ENCODE measurements around the gene GORASP1. TPM values are rescaled to one million over a fixed set of nuclear protein-coding genes. Genes with fewer than 3 reads are reported as not detected.

Gene GORASP1
- total and polyA plus RNA-seq, 2 of the 13 experiments (the other 11 are each of a cell fraction or from before 2014, with no cell fraction given): 36.4 to 39.8 TPM

DNA sequence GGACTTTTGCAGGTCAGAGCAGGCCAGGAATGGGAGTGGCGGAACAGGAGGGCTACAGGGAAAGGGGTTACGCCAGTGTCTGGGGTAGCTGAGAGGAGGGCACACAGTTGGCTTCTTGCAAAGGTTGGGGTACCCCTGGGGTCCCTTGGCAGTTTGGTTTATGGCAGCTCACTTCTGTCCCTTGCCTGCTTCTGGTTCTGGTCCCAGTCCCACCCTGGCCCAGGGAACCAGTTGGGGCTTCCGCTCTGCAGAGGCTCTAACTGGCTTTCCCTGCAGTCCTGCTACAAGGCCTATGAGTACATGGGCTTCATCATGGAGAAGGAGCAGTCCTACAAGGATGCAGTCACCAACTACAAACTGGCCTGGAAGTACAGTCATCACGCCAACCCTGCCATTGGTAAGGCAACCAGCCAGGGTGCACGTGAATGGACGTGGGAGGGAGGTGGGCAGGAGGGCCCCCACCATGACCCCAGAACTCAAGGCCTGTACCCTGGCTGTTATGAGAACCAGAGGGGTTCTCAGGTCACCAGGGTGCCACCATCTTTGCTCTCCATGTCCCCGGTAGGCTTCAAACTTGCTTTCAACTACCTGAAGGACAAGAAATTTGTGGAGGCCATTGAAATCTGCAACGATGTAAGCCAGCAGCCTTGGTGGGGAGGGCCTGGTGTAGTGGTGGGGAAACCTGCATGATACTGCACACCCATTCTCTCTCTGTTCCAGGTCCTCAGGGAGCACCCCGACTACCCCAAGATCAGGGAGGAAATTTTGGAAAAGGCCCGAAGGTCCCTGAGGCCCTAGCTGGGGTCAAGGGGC lies 30.8 kb upstream of the GORASP1 start:
- H3K4me3 ChIP-seq (replicated peaks in 1 of 3; ENCODE audit: insufficient read depth in 1 of 3, low read depth in 2 of 3, low read length in 3 of 3): no peak overlapping the region
- no peak overlapping the region for H3K4me2 ChIP-seq (ENCODE audit: low read depth, low read length)
- BruUV-seq (replicated peaks): no TSS peak
- in situ Hi-C loops (cut with HindIII; ENCODE audit: extremely low pct_ligation_motif_present, low pct_unique_long_range_greater_than_20kb) (no loop called here), intact Hi-C loops (cut with micrococcal nuclease; ENCODE audit: unreplicated experiment) (no loop called here)
- H3K9ac ChIP-seq (ENCODE audit: insufficient read depth, low read depth, low read length): no peak overlapping the region
- peak; percentile 3; the same call in 2 of the 3 replicates for ATAC-seq
- 80% methylated on average over 7 of the region's 10 CpGs for WGBS (ENCODE audit: low lambda C conversion rate)
- FAIRE-seq: no peak
- CTCF ChIA-PET (ENCODE audit: low intra/inter-chr PET ratio, low total read pairs): no interaction called here
- no peaks in the 10 kb centered on the region for H3K9me3 ChIP-seq (ENCODE audit: low read length)
- H4K20me1 ChIP-seq (ENCODE audit: insufficient read depth, low read length): peaks cover 3% of the 10 kb centered on the region; the same call in 1 of the 2 replicates
- no peaks in the 10 kb centered on the region for H3K79me2 ChIP-seq (ENCODE audit: insufficient read depth, low read length)
- H3K27ac ChIP-seq (ENCODE audit: extremely low read length, insufficient read depth, low read length): no peak overlapping the region
- peaks cover 8 to 16% of the 10 kb centered on the region in 2 experiments; a peak in 4 of 5 replicates for H3K36me3 ChIP-seq (replicated peaks in 1 of 2; ENCODE audit: control insufficient read depth in 1 of 2, insufficient read depth in 2 of 2, low read length in 2 of 2)
- no peak overlapping the region for H2AFZ ChIP-seq (ENCODE audit: low read length)
- no peaks in the 10 kb centered on the region for H3K4me1 ChIP-seq (ENCODE audit: insufficient read depth, low read length)
- H3K27me3 ChIP-seq (ENCODE audit: control insufficient read depth in 1 of 2, insufficient read depth in 2 of 2, low read length in 2 of 2): 0 out of 5 replicates have a peak, but pooled peaks cover 0 to 1% of the 10 kb centered on the region in 2 experiments
- no peak for DNase-seq (ENCODE audit: low spot score)
- POLR2A ChIA-PET: no interaction called here
- TF ChIP-seq SMAD3 (CRISPR knock-in tag; IDR thresholded peaks at IDR 0.05) (no peak), ZHX1 (CRISPR knock-in tag; IDR thresholded peaks at IDR 0.05; ENCODE audit: low read depth) (no peak), ZNF607 (CRISPR knock-in tag; IDR thresholded peaks at IDR 0.05; ENCODE audit: borderline replicate concordance) (no peak), RELA (CRISPR knock-in tag; IDR thresholded peaks at IDR 0.05) (no peak), NFE2L2 (IDR thresholded peaks at IDR 0.05; ENCODE audit: low read length) (no peak), AGO2 (optimal IDR thresholded peaks at IDR 0.05; ENCODE audit: low read depth, low read length) (no peak), HOXA3 (CRISPR knock-in tag; IDR thresholded peaks at IDR 0.05) (no peak), ZFP62 (CRISPR knock-in tag; IDR thresholded peaks at IDR 0.05) (no peak), BCL6 (CRISPR knock-in tag; IDR thresholded peaks at IDR 0.05) (no peak), PBX3 (CRISPR knock-in tag; IDR thresholded peaks at IDR 0.05; ENCODE audit: borderline replicate concordance) (no peak), ZNF749 (CRISPR knock-in tag; IDR thresholded peaks at IDR 0.05; ENCODE audit: borderline replicate concordance) (no peak), ARID2 (CRISPR knock-in tag; IDR thresholded peaks at IDR 0.05; ENCODE audit: borderline replicate concordance) (no peak)
